ENCODE data around the gene BEST1.
A peak's percentile ranks its signal among the peaks of the same experiment; 100 is the strongest.
"Not testable (repeated sequence)": the region's sequence is repeated elsewhere in the genome, so short reads cannot be mapped to it uniquely, and the experiment has no call there.

BEST1 gene

DNA sequence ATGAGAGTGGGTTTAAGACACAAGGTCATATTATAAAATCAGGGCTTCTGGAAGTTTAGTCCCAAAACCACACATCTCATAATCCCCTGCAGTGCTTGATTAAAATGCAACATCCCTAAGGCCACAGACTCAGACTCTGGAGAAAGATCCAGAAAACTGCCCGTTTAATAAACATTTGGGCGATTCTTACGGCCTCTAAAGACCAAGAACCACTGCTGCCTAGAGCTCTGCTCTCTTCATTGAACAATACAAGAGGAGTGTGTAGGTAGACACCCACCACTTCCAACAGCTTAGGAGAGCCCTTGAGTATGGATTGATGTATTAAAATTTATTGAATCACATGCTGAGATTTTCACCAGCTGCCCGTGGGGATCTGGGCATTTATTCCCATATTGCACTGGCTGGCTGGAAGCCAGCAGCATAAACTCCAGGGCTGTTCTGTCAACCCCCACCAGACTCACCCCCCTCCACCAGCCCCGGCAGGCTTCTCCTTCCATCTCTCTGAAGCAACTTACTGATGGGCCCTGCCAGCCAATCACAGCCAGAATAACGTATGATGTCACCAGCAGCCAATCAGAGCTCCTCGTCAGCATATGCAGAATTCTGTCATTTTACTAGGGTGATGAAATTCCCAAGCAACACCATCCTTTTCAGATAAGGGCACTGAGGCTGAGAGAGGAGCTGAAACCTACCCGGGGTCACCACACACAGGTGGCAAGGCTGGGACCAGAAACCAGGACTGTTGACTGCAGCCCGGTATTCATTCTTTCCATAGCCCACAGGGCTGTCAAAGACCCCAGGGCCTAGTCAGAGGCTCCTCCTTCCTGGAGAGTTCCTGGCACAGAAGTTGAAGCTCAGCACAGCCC lies 749 bp upstream of the BEST1 start:
- peak; percentile 96 for DNase-seq

DNA sequence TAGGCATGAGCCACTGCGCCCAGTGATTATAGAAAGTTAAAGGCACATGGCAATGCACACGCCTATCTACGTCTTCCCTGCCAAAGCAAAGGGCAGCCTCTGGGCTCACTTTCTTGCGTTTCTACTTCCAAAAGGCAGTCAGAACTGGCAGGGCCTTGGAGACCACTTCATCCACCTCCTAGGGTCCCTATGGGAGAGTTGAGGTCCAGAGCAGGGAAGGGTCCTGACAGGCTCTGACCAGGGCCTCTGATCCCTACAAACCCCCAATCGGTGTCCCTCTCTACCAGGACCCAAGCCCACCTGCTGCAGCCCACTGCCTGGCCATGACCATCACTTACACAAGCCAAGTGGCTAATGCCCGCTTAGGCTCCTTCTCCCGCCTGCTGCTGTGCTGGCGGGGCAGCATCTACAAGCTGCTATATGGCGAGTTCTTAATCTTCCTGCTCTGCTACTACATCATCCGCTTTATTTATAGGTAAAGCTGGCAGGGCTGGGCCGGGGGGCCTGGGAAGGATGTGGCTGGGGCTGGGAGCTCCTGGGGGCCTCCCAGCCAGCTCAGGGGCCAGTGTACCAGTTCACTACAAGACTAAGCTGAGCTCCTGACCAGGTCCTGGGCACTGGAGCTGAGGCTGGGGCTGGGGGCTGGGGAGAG lies 1.5 kb downstream of the BEST1 start:
- DNase-seq = no peak

DNA sequence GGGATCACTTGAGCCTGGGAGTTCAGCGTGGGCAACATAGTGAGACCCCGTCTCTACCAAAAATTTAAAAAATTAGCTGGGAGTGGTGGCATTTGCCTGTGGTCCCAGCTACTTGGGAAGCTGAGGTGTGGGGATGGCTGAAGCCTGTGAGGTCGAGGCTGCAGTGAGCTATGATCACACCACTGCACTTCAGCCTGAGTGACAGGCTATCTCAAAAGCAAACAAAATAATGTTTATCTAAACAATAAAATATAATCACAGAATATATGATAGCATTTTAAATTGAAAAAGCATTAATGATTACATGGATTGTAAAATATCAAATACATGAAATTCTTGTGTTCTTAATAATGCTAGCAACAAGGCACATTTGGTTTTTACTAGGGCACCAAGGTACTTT lies 2.7 kb downstream of the BEST1 start:
- no peak for DNase-seq

DNA sequence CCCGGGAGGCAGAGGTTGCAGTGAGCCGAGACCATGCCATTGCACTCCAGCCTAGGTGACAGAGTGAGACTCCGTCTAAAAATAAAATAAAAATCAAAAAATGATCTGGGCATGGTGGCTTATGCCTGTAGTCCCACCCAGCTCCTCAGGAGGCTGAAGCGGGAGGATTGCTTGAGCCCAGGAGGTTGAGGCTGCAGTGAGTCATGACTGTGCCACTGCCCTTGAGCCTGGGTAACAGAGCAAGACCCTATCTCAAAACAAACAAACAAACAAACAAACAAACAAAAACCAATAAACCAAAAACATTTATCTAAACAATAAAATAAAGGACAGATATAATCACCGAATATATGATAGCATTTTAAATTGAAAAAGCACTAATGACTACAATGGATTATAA lies 3.5 kb downstream of the BEST1 start:
- DNase-seq = not testable (repeated sequence)

DNA sequence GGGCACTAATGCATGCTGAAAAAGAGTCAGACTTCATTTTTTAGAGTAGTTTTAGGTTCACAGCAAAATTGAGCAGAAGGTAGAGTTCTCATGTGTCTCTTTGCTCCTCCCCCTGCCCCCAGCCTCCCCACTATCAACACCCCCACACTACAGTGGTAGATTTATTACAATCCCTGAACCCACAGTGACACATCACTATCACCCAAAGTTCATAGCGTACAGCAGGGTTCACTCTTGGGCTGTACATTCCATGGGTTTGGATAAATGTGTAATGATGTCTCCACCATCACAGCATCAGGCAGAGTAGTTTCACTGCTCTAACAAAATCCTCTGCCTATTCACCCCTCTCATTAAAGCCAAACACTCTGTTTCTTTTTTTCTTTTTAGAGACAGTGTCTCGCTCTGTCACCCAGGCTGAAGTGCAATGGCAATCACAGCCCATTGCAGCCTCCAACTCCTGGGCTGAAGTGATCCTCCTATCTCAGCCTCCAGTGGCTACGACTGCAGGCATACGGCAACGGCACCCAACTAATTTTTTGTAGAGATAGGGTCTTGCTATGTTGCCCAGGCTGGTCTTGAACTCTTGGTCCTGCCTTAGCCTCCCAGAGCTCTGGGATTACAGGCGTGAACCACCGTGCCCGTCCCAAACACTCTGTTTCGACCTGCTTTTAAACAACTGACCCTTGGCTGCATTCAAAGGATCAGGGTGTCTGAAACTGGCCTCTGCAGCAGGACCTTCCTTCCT lies 4.1 kb downstream of the BEST1 start:
- no peak for DNase-seq

DNA sequence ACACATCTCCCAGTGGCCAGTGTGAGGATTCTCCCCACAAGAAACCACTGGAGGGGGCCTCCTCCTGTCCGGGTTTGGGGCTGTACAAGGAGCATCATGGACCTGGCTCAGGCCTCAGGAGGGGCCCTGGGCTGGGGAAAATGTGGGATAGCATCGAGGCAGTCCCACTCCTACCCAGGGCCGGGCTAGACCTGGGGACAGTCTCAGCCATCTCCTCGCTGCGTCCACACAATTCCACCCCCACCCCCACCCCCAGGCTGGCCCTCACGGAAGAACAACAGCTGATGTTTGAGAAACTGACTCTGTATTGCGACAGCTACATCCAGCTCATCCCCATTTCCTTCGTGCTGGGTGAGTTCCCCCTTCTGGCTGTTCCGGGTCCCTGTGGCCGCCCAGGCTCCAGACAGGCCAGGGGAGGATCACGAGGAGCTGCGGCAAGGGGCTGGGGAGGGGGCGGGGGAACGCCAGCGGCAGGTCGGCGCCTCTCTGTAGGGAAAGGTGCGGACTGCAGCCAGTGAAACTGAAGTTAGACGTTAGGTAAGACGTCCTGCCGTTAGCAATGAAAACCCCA lies 4.8 kb downstream of the BEST1 start:
- no peak for DNase-seq

DNA sequence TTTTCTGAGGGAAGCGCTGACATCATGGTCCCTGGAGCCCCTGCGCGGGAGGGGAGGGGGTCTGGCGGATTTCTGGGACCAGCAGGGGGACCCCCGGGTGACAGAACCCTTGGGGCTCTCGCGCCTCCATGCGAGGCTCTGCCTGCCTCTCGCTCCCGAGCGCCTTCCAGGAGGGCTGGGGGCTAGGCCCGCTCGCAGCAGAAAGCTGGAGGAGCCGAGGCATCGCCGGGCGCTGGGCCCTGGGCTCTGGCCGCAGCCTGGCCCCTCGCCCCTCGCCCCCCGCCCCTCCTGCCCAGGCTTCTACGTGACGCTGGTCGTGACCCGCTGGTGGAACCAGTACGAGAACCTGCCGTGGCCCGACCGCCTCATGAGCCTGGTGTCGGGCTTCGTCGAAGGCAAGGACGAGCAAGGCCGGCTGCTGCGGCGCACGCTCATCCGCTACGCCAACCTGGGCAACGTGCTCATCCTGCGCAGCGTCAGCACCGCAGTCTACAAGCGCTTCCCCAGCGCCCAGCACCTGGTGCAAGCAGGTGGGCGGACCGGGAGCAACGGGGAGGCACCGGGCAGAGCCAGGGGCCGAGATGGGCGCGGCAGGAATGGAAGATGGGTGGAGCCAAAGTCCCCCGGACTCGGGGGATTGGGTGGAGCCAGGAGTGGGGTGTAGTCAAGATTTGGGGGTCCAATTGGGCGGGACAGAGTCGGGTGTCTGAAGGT lies 5.4 kb downstream of the BEST1 start:
- DNase-seq = no peak

DNA sequence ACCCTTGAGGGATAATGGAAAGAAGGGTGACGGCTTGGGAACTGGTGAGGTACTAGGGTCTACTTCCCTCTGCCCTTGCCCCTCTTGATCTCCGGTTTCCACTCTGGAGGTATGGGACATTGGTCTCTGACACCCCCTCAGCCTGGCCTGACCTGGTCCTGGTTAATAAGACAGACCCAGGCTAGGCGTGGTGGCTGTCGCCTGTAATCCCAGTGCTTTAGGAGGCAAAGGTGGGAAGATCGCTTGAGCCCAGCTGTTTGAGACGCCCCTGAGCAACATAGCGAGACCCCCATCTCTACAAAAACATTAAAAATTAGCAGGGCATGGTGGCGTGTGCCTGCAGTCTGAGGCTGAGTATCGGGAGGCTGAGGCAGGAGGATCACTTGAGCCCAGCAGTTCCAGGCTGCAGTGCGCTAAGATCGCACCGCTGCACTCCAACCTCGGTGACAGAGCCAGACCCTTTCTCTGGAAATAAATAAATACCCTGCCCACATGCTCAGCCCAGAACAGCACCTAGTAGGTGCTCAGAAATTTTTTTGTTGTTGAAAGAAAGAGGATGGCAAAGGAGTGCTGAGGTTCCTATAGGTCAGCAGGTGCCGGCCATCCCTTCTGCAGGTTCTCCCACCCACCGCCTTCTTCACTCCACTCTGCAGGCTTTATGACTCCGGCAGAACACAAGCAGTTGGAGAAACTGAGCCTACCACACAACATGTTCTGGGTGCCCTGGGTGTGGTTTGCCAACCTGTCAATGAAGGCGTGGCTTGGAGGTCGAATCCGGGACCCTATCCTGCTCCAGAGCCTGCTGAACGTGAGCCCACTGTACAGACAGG lies 6.3 kb downstream of the BEST1 start:
- no peak for DNase-seq

DNA sequence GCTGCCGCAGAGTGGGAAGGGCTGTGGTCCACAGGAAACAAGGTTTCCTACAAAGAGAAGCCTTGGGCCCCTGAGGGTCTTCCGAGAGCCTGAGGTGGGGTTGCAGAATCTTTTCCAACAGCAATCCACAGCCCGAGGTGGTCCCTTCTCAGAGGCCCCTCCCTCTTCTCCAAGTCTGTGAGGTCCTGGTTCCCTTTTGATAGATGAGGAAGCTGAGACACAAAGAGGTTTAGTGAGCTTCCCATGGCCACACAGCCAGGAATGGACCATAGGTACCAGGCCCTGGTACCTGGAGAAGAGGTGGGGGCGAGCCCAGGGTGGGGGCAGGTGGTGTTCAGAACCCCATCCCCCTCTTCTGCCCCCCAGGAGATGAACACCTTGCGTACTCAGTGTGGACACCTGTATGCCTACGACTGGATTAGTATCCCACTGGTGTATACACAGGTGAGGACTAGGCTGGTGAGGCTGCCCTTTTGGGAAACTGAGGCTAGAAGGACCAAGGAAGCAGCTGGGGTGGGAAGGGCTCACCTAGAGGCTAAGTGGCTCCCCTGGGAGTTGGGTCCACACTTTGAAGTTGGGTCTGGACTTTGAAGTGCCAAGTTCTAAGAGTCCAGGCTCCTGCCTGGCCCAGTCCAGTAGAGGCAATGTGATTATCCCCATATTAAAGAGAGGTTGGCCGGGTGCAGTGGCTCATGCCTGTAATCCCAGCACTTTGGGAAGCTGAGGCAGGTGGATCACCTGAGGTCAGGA lies 7.0 kb downstream of the BEST1 start:
- no peak for DNase-seq

DNA sequence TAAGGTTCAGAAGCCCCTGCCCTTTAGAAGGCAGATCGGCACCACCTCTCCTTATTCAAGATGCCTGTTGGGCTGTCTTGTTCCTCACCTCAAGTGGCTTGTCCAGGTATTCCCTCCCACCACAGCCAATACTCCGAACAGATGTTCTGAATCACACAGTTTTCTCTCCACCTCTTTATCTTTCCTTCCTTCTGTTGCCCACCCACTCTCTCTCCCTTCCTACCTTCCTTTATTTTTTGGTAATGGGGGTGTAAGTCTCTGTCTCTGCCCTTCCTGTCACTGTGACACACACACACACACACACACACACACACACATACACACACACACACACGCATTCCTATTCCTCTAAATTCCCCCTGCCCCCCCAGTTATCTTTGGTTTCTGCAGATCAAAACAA lies 8.4 kb downstream of the BEST1 start:
- DNase-seq = no peak

DNA sequence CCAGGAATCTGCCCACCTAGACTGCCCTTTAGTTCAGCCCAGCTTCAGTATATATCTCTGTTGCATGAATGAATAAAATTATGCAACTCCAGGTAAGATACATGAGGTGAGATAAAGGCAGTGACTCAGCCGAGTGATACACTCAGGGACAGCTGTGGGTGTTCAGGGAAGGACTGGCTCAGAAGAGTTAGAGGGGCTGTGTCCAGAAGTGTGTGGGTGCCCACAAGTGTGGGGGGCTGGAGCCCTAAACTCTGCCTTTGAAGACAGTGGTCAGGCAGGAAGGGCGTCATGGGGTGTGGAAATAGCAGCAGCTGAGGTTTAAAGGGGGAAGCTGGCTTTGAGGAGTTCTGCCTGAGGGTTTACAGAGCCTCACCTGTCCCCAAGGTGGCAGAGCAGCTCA lies 9.0 kb downstream of the BEST1 start:
- DNase-seq = no peak

DNA sequence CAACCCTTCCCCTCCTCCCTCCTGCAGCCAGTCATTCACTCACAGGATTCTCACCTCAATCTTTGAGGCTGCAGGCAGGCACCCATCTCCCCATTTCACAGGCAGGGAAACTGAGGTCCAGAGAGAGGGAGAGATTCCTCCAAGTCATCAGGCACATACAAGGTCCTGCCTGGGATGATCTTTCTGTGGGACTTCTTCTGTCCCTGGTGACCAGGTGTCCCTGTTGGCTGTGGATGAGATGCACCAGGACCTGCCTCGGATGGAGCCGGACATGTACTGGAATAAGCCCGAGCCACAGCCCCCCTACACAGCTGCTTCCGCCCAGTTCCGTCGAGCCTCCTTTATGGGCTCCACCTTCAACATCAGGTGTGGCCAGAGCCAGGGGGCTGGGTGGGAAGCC lies 9.5 kb downstream of the BEST1 start:
- no peak for DNase-seq

DNA sequence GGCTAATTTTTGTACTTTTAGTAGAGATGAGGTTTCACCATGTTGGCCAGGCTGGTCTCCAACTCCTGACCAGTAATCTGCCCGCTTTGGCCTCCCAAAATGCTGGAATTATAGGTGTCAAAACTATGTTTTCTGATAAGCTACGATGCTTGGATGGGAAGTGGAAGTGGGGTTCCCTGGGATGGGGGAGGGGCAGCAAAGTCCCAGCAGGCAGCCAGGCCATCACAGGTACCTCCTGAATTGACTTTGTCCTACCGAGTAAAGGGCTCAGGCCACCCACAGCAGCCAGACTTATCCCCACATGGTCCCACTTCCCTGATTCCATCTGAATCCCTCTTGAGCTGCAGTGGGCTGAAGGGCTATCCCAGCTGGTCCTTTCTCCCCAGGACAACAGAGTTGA lies 10.4 kb downstream of the BEST1 start:
- DNase-seq = no peak

DNA sequence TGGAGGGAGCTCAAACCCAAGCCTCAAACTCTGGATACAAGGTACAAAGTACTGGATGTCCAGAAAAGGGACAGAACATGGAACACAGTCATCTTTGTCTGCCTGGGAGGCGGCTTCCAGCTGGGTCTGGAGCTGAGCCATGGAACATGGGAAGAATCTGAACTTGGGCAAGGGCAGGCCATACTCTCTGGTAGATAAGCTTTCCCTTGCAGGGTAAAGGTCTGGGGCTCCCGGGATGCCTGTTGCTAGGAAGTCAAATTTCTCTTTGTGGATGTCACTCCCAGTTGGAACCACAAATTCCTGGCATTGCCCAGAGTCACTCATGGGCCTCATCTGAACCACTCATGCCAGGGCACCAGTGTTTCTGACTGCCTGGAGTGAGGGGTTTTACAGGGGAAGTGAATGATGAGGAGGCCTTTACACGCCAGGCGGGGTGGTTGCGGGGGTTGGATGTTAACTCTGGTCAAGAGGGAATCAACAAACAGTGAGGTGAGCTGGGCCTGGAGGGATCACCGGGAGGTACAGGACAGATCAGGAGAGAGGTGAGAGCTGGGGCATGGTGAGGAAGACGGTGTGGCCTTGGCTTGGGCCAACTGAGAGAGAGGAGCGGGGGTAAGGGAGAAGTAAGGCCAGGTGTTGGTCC lies 11.5 kb downstream of the BEST1 start:
- no peak for DNase-seq

DNA sequence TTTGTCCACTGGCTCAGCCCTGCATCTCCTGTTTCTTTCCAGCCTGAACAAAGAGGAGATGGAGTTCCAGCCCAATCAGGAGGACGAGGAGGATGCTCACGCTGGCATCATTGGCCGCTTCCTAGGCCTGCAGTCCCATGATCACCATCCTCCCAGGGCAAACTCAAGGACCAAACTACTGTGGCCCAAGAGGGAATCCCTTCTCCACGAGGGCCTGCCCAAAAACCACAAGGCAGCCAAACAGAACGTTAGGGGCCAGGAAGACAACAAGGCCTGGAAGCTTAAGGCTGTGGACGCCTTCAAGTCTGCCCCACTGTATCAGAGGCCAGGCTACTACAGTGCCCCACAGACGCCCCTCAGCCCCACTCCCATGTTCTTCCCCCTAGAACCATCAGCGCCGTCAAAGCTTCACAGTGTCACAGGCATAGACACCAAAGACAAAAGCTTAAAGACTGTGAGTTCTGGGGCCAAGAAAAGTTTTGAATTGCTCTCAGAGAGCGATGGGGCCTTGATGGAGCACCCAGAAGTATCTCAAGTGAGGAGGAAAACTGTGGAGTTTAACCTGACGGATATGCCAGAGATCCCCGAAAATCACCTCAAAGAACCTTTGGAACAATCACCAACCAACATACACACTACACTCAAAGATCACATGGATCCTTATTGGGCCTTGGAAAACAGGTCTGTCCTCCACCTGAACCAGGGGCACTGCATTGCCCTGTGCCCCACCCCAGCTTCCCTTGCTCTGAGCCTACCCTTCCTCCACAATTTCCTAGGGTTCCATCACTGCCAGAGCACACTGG lies 12.3 kb downstream of the BEST1 start:
- no peak for DNase-seq

DNA sequence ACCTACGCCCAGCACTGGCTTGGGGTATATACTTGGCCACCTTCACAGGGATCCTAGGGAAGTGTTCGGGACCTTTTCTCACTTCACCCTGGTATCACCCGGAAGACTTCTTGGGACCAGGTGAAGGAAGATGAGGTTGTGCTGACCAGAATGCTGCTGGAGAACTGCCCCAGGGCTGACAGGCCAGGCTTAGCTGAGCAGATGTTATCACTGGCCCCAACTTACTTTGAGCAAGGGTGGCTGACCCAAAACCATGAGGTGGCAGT lies 12.8 kb downstream of the BEST1 start:
- no peak for DNase-seq

DNA sequence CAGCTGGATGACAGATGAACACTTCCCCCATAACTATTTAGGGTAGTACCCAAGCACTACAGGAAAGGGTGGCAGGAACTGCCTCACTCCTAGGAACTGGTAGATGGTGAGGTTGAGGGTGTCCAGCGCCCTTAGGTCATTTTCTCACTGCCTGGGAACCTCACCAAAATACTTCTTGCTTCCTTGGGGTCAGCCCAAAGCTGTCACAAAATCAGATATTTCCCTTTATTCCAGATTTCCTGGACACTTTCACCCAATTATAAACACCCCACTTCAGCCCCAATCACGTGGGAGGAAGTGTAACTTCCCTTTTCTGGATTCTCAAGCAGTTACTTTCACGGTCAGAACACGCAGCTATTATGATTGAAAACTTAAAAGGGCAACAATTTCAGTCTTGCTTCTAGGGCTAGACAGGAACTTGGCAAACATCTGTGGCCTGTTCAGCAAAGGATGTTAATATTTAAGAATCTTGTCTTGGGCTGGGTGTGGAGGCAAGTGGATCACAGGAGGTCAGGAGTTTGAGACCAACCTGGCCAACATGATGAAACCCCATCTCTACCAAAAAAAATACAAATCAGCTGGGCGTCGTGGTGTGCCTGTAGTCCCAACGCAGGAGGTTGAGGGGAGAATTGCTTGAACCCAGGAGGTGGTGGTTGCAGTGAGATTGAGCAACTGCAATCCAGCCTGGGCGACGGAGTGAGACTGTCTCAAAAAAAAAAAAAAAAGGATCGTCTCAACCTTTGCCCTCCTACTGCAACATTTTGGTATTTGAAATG lies 13.3 kb downstream of the BEST1 start:
- DNase-seq = no peak

DNA sequence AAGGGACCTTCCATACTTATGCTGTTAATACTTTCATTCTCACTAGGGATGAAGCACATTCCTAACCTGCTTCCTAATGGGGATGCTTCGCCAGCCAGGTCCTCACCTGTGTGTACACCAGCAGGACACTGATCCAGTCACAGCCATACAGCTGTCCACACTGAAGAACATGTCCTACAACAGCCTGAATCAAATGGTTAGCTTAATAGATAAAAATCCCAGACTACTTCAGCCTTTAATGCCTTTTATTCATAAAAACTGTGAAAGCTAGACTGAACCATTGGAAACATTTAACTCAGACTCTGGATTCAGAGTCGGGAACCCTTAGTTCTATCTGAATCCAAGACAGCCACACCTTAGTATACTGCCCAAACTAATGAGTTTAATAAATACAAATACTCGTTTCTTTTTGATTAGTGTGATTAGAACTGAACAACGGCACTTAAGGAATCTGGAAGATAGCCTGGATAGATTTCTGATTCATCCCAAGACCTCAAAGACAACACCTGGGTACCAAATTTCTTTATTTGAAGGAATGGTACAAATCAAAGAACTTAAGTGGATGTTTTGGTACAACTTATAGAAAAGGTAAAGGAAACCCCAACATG lies 14.0 kb downstream of the BEST1 start:
- no peak for DNase-seq

All from NCI-H2227 treated with DMSO at 0.1 percent for 48 hours (cell line).